ENCODE results near the gene SSR2.
"Not testable (repeated sequence)": the region's sequence is repeated elsewhere in the genome, so short reads cannot be mapped to it uniquely, and the experiment has no call there.

SSR2 gene

GRCh38 chr1:156048663-156049258, 28.0 kb upstream of the SSR2 start:
- no CpG with 5 or more reads among the region's 3 CpGs for WGBS (ENCODE audit: insufficient coverage, insufficient read length)
- H3K36me3 ChIP-seq (ENCODE audit: control insufficient read depth, insufficient read depth, low read length): peaks cover 10% of the 10 kb centered on the region
- no peak for DNase-seq (ENCODE audit: low read depth, low spot score)

DNA sequence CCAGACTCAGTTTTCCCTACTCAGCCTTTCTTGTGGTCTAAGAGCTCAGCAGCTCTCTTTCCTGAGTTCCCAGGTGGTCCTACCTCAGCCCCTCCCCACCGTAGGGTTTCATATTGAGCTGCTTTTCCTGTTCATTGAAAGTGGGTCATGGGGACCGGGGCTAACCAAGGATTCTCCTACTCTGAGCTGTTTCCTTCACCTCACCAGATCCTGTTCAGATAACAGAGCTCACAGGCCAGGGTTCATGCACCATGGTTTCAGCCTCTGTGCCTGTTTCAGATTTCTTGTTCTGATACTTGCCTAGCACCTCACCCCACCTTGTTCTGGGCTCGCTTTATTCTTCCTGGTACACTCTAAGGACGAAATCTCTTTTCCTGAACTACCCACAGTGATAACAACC, 24.3 kb upstream of the SSR2 start:
- Histone ChIP-seq H3K36me3 (ENCODE audit: control insufficient read depth, insufficient read depth, low read length) (peaks cover 23% of the 10 kb centered on the region), H3K4me3 (ENCODE audit: low read length) (no peak overlapping the region), H3K27ac (ENCODE audit: low read length) (no peak overlapping the region), H3K4me1 (ENCODE audit: control insufficient read depth, insufficient read depth, low read length) (no peaks in the 10 kb centered on the region), H3K27me3 (ENCODE audit: control insufficient read depth, insufficient read depth, low read length) (no peaks in the 10 kb centered on the region), H3K9me3 (ENCODE audit: control insufficient read depth, insufficient read depth, low read length) (no peaks in the 10 kb centered on the region)
- DNase-seq (ENCODE audit: low read depth, low spot score): no peak
- no CpG with 5 or more reads among the region's 4 CpGs for WGBS (ENCODE audit: insufficient coverage, insufficient read length)

More at GRCh38 chr1:156048663-156049258, 28.0 kb upstream of the SSR2 start:
- no peaks in the 10 kb centered on the region for H3K4me1 ChIP-seq (ENCODE audit: control insufficient read depth, insufficient read depth, low read length)
- H3K4me3 ChIP-seq (ENCODE audit: low read length): no peak overlapping the region
- H3K27me3 ChIP-seq (ENCODE audit: control insufficient read depth, insufficient read depth, low read length): no peaks in the 10 kb centered on the region
- H3K27ac ChIP-seq (ENCODE audit: low read length): no peak overlapping the region
- no peaks in the 10 kb centered on the region for H3K9me3 ChIP-seq (ENCODE audit: control insufficient read depth, insufficient read depth, low read length)

GRCh38 chr1:156042828-156043227, 22.1 kb upstream of the SSR2 start:
- DNase-seq (ENCODE audit: low read depth, low spot score): no peak
- Histone ChIP-seq H3K4me1 (ENCODE audit: control insufficient read depth, insufficient read depth, low read length) (no peaks in the 10 kb centered on the region), H3K36me3 (ENCODE audit: control insufficient read depth, insufficient read depth, low read length) (peaks cover 17% of the 10 kb centered on the region), H3K9me3 (ENCODE audit: control insufficient read depth, insufficient read depth, low read length) (no peaks in the 10 kb centered on the region), H3K27ac (ENCODE audit: low read length) (no peak overlapping the region), H3K4me3 (ENCODE audit: low read length) (no peak overlapping the region), H3K27me3 (ENCODE audit: control insufficient read depth, insufficient read depth, low read length) (no peaks in the 10 kb centered on the region)
- no CpG with 5 or more reads among the region's 3 CpGs for WGBS (ENCODE audit: insufficient coverage, insufficient read length)

DNA sequence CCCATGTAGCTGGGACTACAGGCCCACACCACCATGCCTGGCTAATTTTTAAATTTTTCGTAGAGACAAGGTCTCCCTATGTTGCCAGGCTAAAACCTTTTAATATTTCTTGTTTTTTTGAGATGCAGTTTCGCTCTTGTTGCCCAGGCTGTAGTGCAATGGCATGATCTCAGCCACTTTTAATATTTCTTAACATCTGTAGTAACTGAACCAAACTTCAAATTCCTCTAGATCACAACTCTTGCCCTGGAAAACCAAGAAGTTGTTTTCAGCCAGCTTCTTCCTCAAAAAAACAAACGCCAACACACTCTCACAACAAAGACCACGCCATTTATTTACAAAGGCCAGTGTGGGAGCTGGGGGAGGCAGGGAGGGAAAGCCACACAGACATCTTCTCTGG, 14.2 kb upstream of the SSR2 start:
- H3K9me3 ChIP-seq (ENCODE audit: control insufficient read depth, insufficient read depth, low read length); H3K4me1 ChIP-seq (ENCODE audit: control insufficient read depth, insufficient read depth, low read length); DNase-seq (ENCODE audit: low read depth, low spot score); H3K27me3 ChIP-seq (ENCODE audit: control insufficient read depth, insufficient read depth, low read length); H3K27ac ChIP-seq (ENCODE audit: low read length); H3K36me3 ChIP-seq (ENCODE audit: control insufficient read depth, insufficient read depth, low read length); H3K4me3 ChIP-seq (ENCODE audit: low read length): not testable (repeated sequence)
- WGBS (ENCODE audit: insufficient coverage, insufficient read length): 100% methylated on average over 1 of the region's 4 CpGs

- H3K27me3 ChIP-seq (ENCODE audit: control insufficient read depth, insufficient read depth, low read length): no peaks in the 10 kb centered on the region; the same call in 1 of the 2 replicates
- no peaks in the 10 kb centered on the region for H3K9me3 ChIP-seq (ENCODE audit: control insufficient read depth, insufficient read depth, low read length)
- no peak for DNase-seq (ENCODE audit: low read depth, low spot score)
- no peaks in the 10 kb centered on the region for H3K36me3 ChIP-seq (ENCODE audit: control insufficient read depth, insufficient read depth, low read length)
- no CpG with 5 or more reads among the region's 6 CpGs for WGBS (ENCODE audit: insufficient coverage, insufficient read length)
- H3K27ac ChIP-seq (ENCODE audit: low read length): no peak overlapping the region
- H3K4me1 ChIP-seq (ENCODE audit: control insufficient read depth, insufficient read depth, low read length): no peaks in the 10 kb centered on the region
- H3K4me3 ChIP-seq (ENCODE audit: low read length): no peak overlapping the region
These were observed 12.3 kb upstream of the SSR2 start for GRCh38 chr1:156033011-156033410.

DNA sequence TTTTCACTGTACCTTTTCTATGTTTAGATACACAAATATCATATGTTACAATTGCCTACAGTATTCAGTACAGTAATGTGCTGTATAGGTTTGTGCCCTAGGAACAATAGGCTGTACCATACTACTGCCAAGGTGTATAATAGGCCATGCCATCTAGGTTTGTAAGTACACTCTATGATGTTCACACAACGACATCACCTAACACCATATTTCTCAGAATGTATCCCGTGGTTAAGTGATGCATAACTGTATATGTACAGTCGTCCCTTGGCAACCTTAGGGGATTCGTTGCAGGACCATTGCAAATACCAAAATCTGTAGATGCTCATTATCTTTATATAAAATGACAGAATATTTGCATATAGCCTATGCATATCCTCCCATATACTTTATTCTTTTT, 5.8 kb upstream of the SSR2 start:
- no CpG with 5 or more reads among the region's 4 CpGs for WGBS (ENCODE audit: insufficient coverage, insufficient read length)
- H3K9me3 ChIP-seq (ENCODE audit: control insufficient read depth, insufficient read depth, low read length): no peaks in the 10 kb centered on the region
- no peaks in the 10 kb centered on the region for H3K4me1 ChIP-seq (ENCODE audit: control insufficient read depth, insufficient read depth, low read length)
- H3K27me3 ChIP-seq (ENCODE audit: control insufficient read depth, insufficient read depth, low read length): no peaks in the 10 kb centered on the region
- no peak for DNase-seq (ENCODE audit: low read depth, low spot score)
- H3K36me3 ChIP-seq (ENCODE audit: control insufficient read depth, insufficient read depth, low read length): no peaks in the 10 kb centered on the region
- no peak overlapping the region for H3K4me3 ChIP-seq (ENCODE audit: low read length)
- H3K27ac ChIP-seq (ENCODE audit: low read length): no peak overlapping the region

GRCh38 chr1:156025876-156026275, 5.1 kb upstream of the SSR2 start:
- no peaks in the 10 kb centered on the region for H3K9me3 ChIP-seq (ENCODE audit: control insufficient read depth, insufficient read depth, low read length)

GRCh38 chr1:156024801-156025200, 4.0 kb upstream of the SSR2 start:
- Histone ChIP-seq H3K4me1 (ENCODE audit: control insufficient read depth, insufficient read depth, low read length) (0 out of 2 replicates have a peak, but pooled peaks cover under 1% of the 10 kb centered on the region), H3K4me3 (ENCODE audit: low read length) (no peak overlapping the region), H3K27ac (ENCODE audit: low read length) (no peak overlapping the region), H3K36me3 (ENCODE audit: control insufficient read depth, insufficient read depth, low read length) (no peaks in the 10 kb centered on the region), H3K9me3 (ENCODE audit: control insufficient read depth, insufficient read depth, low read length) (no peaks in the 10 kb centered on the region), H3K27me3 (ENCODE audit: control insufficient read depth, insufficient read depth, low read length) (no peaks in the 10 kb centered on the region)
- no CpG with 5 or more reads among the region's 5 CpGs for WGBS (ENCODE audit: insufficient coverage, insufficient read length)
- no peak for DNase-seq (ENCODE audit: low read depth, low spot score)

More at GRCh38 chr1:156025876-156026275, 5.1 kb upstream of the SSR2 start:
- no peak overlapping the region for H3K27ac ChIP-seq (ENCODE audit: low read length)
- WGBS (ENCODE audit: insufficient coverage, insufficient read length): no CpG with 5 or more reads among the region's 9 CpGs
- no peaks in the 10 kb centered on the region for H3K27me3 ChIP-seq (ENCODE audit: control insufficient read depth, insufficient read depth, low read length)
- H3K36me3 ChIP-seq (ENCODE audit: control insufficient read depth, insufficient read depth, low read length): no peaks in the 10 kb centered on the region
- DNase-seq (ENCODE audit: low read depth, low spot score): peak; percentile 47
- H3K4me3 ChIP-seq (ENCODE audit: low read length): no peak overlapping the region
- H3K4me1 ChIP-seq (ENCODE audit: control insufficient read depth, insufficient read depth, low read length): no peaks in the 10 kb centered on the region

DNA sequence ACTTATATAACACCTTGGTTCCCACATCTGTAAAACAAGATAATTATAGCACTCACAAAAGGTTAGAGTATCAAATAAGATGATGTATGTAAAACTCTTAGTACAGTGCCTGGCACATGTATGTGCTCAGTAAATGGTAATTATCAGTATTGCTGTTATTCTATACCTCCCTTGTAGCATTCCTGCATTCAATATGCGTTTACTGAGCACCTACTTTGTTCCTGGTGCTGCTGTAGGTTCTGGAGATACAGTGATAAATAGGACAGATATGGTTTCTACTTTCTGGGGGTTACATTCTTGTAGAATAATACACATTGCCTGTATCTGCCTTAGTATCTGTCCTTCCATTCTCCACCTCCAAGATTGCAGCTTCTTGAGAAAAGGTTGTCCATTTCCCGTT, 1.2 kb upstream of the SSR2 start:
- Histone ChIP-seq H3K27ac (ENCODE audit: low read length) (no peak overlapping the region), H3K36me3 (ENCODE audit: control insufficient read depth, insufficient read depth, low read length) (peaks cover 6% of the 10 kb centered on the region; the same call in 1 of the 2 replicates), H3K4me1 (ENCODE audit: control insufficient read depth, insufficient read depth, low read length) (0 out of 2 replicates have a peak, but pooled peaks cover 1% of the 10 kb centered on the region), H3K27me3 (ENCODE audit: control insufficient read depth, insufficient read depth, low read length) (no peaks in the 10 kb centered on the region), H3K9me3 (ENCODE audit: control insufficient read depth, insufficient read depth, low read length) (no peaks in the 10 kb centered on the region), H3K4me3 (ENCODE audit: low read length) (no peak overlapping the region)
- DNase-seq (ENCODE audit: low read depth, low spot score): no peak
- no CpG with 5 or more reads among the region's 2 CpGs for WGBS (ENCODE audit: insufficient coverage, insufficient read length)

DNA sequence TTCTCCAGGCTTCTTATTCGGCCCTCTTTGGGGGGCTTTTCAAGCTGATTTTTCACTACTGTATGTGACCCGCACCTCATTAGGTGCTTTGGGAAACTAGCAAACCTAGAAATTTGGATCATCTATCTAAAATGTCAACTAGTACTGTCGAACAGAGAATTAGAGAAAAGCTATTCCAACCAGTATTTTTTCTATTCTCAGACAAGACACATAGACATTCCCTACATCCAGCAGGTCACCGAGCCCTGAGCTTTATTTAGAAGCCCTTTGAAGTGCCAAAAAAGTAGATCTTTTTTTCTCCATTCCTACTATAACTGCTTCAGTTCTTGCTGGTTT, 310 bp upstream of the SSR2 start:
- no peak overlapping the region; the same call in 1 of the 2 replicates for H3K4me3 ChIP-seq (ENCODE audit: low read length)
- H3K27ac ChIP-seq (ENCODE audit: low read length): no peak overlapping the region
- no CpG with 5 or more reads among the region's 4 CpGs for WGBS (ENCODE audit: insufficient coverage, insufficient read length)
- H3K9me3 ChIP-seq (ENCODE audit: control insufficient read depth, insufficient read depth, low read length): no peaks in the 10 kb centered on the region
- no peak for DNase-seq (ENCODE audit: low read depth, low spot score)
- 0 out of 2 replicates have a peak, but pooled peaks cover 1% of the 10 kb centered on the region for H3K4me1 ChIP-seq (ENCODE audit: control insufficient read depth, insufficient read depth, low read length)
- H3K36me3 ChIP-seq (ENCODE audit: control insufficient read depth, insufficient read depth, low read length): peaks cover 6% of the 10 kb centered on the region; the same call in 1 of the 2 replicates
- no peaks in the 10 kb centered on the region for H3K27me3 ChIP-seq (ENCODE audit: control insufficient read depth, insufficient read depth, low read length)

DNA sequence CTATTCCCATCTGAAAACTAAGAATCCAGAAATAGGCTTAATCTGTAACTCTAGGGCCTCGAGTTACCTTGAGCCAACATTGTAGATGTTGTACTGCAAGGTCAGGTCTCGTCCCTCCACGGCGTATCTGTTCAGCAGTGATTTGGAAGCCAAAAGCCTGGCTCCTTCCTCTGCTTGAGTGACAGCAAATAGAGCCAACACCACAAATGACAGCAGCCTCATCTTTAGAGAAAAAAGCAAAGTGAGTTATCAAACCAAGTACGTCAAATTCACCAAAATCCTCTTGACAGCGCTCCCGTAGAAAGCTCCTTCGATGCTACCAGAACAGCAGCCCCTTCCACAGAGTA, 832 bp downstream of the SSR2 start:
- no peak overlapping the region for H3K27ac ChIP-seq (ENCODE audit: low read length)
- WGBS (ENCODE audit: insufficient coverage, insufficient read length): no CpG with 5 or more reads among the region's 8 CpGs

More for the DNA sequence above, 832 bp downstream of the SSR2 start:
- H3K27me3 ChIP-seq (ENCODE audit: control insufficient read depth, insufficient read depth, low read length): no peaks in the 10 kb centered on the region
- DNase-seq (ENCODE audit: low read depth, low spot score): no peak
- peaks cover 6% of the 10 kb centered on the region; the same call in 1 of the 2 replicates for H3K36me3 ChIP-seq (ENCODE audit: control insufficient read depth, insufficient read depth, low read length)
- 0 out of 2 replicates have a peak, but pooled peaks cover 1% of the 10 kb centered on the region for H3K4me1 ChIP-seq (ENCODE audit: control insufficient read depth, insufficient read depth, low read length)
- peak overlapping the region; percentile 78; the same call in 1 of the 2 replicates for H3K4me3 ChIP-seq (ENCODE audit: low read length)
- H3K9me3 ChIP-seq (ENCODE audit: control insufficient read depth, insufficient read depth, low read length): no peaks in the 10 kb centered on the region
